Right lobe of liver (tissue), 6 donors: Measurements from ENCODE around the gene HSF2BP. TPM values are rescaled to one million over a fixed set of nuclear protein-coding genes. Genes with fewer than 3 reads are reported as not detected.
A peak's percentile ranks its signal among the peaks of the same experiment; 100 is the strongest.

Experiments
- ATAC-seq, 4 donors: fragments of 200-7000 bp; cut with Tn5 transposase; one replicate each; pipeline ENCODE4 v1.9.1; 2020; ENCODE audit warnings: mild to moderate bottlenecking in 4 of 4, moderate library complexity in 4 of 4
- DNase-seq, 3 donors: peaks; one replicate each; pipeline ENCODE4 v3.0.0-alpha.2; 2020
- H3K27ac ChIP-seq, 3 donors: fragments of 200-600 bp; one replicate each; pipeline ENCODE4 v1.8.0; 2022
- H3K27me3 ChIP-seq, 2 donors: fragments of 200-600 bp; one replicate each; pipeline ENCODE4 v1.8.0; 2022
- H3K36me3 ChIP-seq, 4 donors: fragments of 200-600 bp; sonication (generic) in 1 of 4; one replicate each; pipeline versions ENCODE4 v1.5.1 to v1.8.0; 2017 to 2022; ENCODE audit warnings: control low read depth in 1 of 4
- H3K4me1 ChIP-seq, 4 donors: fragments of 200-600 bp; sonication (generic) in 1 of 4; one replicate each; pipeline versions ENCODE4 v1.5.1 to v1.8.0; 2017 to 2022; ENCODE audit warnings: control low read depth in 1 of 4
- H3K4me3 ChIP-seq, 3 donors: fragments of 200-600 bp; one replicate each; pipeline ENCODE4 v1.8.0; 2022
- H3K9me3 ChIP-seq, 4 donors: fragments of 200-600 bp; sonication (generic) in 1 of 4; one replicate each; pipeline versions ENCODE4 v1.5.1 to v1.8.0; 2017 to 2022; ENCODE audit warnings: control low read depth in 1 of 4
- POLR2A ChIP-seq: fragments of 450-650 bp; IDR thresholded peaks from one replicate; pipeline ENCODE4 v1.6.1; 2017; ENCODE audit warnings: antibody characterized with exemption, mild to moderate bottlenecking
- WGBS: methylation state at CpG from one replicate; pipeline ENCODE4 v1.1.6; 2018; ENCODE audit warnings: low coverage, low lambda C conversion rate; ENCODE audit not compliant: insufficient coverage; ENCODE audit errors: missing lambda C conversion rate; 5-methylcytosine and 5-hydroxymethylcytosine counted together
- intact Hi-C, 2 donors: fragments of 100-400 bp; cut with DNase I; formaldehyde crosslinking; loops; one replicate each; pipeline versions ENCODE4 v1.11.2 to v1.14.1; 2022
- total RNA-seq, 6 experiments: library from RNA; depleted of rRNA in 2 of 6; stranded (reverse); fragments of >200 nt in 2 of 6; fragmentation: NEBNext Ultra II Directional in 3 of 6; extraction: Animal tissue kit (Norgen Biotek cat#: 25700) in 3 of 6; gene quantifications; one replicate each; pipeline versions ENCODE4 v1.1.0 to v1.2.4, GENCODE V29; 2016 to 2023
- TF ChIP-seq, protein P1 (sequence below), 4 donors: fragments of 200-600 bp in 3 of 4; fragments of 450-650 bp in 1 of 4; IDR thresholded peaks; one replicate each; pipeline versions ENCODE4 v1.5.1 to v1.8.0; 2016 to 2022; ENCODE audit warnings: antibody characterized with exemption in 4 of 4, mild to moderate bottlenecking in 2 of 4
- donor health status: DM: no; HTN: yes; CAD: no.
- donor health status: DM: no; HTN: no; CAD: no.
- donor health status: DM: no; HTN: no; CAD: no.
- donor health status: DM: no; HTN: yes; CAD: no.
- donor health status: DM: no; HTN: yes; CAD: no.

Gene HSF2BP
- total RNA-seq, 6 experiments from 2014 or later: 0.25 to 0.62 (median 0.37) TPM; not detected in 2

DNA sequence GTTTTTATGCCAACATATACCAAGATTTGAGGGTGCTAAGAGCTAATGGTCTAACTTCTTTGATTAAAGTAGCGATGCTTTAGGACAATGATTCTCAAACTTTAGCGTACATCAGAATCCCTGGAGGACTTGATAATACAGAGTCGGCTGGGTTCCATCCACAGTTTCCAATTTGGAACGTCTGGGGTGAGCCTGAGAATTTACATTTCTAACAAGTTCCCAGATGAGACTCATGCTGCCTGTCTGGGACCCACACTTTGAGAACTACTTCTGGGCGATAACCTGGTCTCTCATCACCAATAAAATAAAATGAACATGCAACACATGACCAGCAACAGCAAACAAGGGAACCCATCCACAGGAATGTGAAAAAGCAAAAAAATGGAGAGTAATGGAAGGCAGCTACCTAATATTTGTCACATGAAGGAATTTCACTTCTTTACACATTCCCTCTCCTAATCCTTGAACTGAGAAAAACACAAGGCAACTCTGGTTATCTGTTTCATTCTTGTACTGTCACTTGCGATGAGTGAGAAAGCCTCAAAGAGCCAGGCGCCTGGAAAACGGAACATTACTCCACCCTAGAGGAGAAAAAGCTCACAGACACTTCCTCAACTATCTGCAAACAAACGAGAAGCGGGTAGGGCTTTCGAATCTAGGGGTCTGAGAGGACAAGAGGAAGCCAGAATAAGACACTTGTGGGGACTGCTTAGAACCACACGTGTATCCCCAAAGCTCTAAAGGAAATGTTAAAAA lies 14.0 kb downstream of the HSF2BP start:
- no peak for TF ChIP-seq POLR2A
- TF ChIP-seq, protein P1, sequence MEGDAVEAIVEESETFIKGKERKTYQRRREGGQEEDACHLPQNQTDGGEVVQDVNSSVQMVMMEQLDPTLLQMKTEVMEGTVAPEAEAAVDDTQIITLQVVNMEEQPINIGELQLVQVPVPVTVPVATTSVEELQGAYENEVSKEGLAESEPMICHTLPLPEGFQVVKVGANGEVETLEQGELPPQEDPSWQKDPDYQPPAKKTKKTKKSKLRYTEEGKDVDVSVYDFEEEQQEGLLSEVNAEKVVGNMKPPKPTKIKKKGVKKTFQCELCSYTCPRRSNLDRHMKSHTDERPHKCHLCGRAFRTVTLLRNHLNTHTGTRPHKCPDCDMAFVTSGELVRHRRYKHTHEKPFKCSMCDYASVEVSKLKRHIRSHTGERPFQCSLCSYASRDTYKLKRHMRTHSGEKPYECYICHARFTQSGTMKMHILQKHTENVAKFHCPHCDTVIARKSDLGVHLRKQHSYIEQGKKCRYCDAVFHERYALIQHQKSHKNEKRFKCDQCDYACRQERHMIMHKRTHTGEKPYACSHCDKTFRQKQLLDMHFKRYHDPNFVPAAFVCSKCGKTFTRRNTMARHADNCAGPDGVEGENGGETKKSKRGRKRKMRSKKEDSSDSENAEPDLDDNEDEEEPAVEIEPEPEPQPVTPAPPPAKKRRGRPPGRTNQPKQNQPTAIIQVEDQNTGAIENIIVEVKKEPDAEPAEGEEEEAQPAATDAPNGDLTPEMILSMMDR (IDR thresholded peaks at IDR 0.05): peak; percentile 49 to 56 (median 50)
- 35% methylated on average over 12 of the region's 12 CpGs for WGBS

DNA sequence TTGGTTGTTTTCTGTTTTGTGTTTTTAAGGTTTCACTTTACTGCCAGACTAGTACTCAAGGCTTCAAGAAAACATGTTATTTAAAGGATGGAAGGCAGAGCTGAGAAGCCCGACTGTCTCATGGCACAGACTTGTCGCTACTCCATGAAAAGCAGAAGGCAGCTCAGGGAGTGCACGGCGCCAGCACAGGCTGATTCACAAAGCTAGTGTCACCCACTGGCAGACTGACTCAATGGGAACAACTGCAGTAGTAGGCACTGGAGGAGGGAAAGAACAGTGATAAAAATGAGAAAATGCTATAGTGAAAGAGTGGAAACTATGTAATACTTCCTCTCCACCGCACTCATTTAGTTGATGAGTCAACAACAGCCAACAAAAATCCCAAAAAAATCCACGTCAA lies 14.7 kb downstream of the HSF2BP start:
- WGBS: 78% methylated on average over 6 of the region's 6 CpGs
- TF ChIP-seq, protein P1 (IDR thresholded peaks at IDR 0.05): no peak
- TF ChIP-seq POLR2A: no peak

More for the DNA sequence above, 14.0 kb downstream of the HSF2BP start:
- Histone ChIP-seq H3K27ac (peak overlapping the region; percentile 23 to 52 (median 30)), H3K9me3 (no peaks in the 10 kb centered on the region), H3K27me3 (no peaks in the 10 kb centered on the region), H3K36me3 (no peaks in the 10 kb centered on the region), H3K4me1 (peaks cover 0 to under 1% (median 0%) of the 10 kb centered on the region in 4 donors), H3K4me3 (no peak overlapping the region)
- peak in 2 of 3 donors; percentile 41 to 60 for DNase-seq
- ATAC-seq: peak; percentile 64 to 82 (median 80)
- intact Hi-C loops: no loop called here

DNA sequence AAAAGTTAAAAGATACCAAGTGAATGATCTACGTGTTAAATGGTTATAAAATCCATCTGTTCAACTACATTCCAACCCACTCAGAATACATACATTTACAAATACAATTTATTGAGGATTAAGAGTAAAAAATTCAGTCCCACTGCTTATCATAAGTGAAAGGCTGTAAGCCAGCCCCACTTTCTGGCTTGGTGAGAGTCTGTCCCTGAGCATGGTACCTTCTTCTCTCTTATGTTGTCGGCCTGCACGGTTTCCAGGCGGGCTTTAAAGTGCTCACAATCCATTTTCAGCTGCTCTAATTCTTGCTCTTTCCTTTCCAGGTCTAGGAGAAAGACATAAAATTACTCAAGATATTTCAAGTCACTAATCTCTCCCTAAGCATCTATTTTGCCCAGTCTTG lies 15.2 kb downstream of the HSF2BP start:
- Histone ChIP-seq H3K9me3 (no peaks in the 10 kb centered on the region), H3K4me3 (no peak overlapping the region), H3K27ac (no peak overlapping the region), H3K27me3 (no peaks in the 10 kb centered on the region), H3K4me1 (peaks cover 0 to 6% (median 2%) of the 10 kb centered on the region in 4 donors), H3K36me3 (no peaks in the 10 kb centered on the region)
- intact Hi-C loops: no loop called here
- no peak for DNase-seq
- no peak for ATAC-seq
- WGBS: 82% methylated on average over 4 of the region's 4 CpGs
- TF ChIP-seq, protein P1 (IDR thresholded peaks at IDR 0.05): no peak
- no peak for TF ChIP-seq POLR2A

More for the DNA sequence above, 14.7 kb downstream of the HSF2BP start:
- DNase-seq (no peak), ATAC-seq (no peak)
- H3K4me1 ChIP-seq: peaks cover 0 to 6% (median 2%) of the 10 kb centered on the region in 4 donors
- no peaks in the 10 kb centered on the region for H3K9me3 ChIP-seq
- H3K36me3 ChIP-seq: no peaks in the 10 kb centered on the region
- H3K4me3 ChIP-seq: no peak overlapping the region
- H3K27ac ChIP-seq: no peak overlapping the region
- intact Hi-C loops: no loop called here
- no peaks in the 10 kb centered on the region for H3K27me3 ChIP-seq

DNA sequence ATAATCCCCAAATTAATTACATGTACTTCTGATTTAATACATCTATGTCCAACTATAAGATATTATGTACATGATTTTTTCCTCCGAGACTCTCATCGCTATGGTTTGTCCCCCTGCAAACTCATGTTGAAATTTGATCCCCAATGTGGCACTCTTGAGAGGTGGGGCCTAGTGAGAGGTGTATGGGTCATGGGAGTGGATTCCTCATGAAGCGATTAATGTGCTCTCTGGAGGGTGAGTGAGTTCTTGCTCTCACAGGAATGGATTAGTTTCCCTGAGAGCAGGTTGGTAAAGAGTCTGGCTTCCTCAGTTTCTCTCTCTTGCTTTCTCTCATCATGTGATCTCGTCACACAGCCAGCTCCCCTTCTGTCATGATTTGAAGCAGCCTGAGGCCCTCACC lies 16.1 kb downstream of the HSF2BP start:
- H3K36me3 ChIP-seq: no peaks in the 10 kb centered on the region
- TF ChIP-seq, protein P1 (IDR thresholded peaks at IDR 0.05): no peak
- TF ChIP-seq POLR2A: no peak
- no peak overlapping the region for H3K4me3 ChIP-seq
- WGBS: 92% methylated on average over 4 of the region's 4 CpGs
- H3K4me1 ChIP-seq: peaks cover 0 to 6% (median 2%) of the 10 kb centered on the region in 4 donors
- no peaks in the 10 kb centered on the region for H3K27me3 ChIP-seq
- DNase-seq (no peak), ATAC-seq (no peak)
- H3K9me3 ChIP-seq: no peaks in the 10 kb centered on the region
- no peak overlapping the region for H3K27ac ChIP-seq
- intact Hi-C loops: no loop called here
